Pancreas (tissue), 10 donors: ENCODE measurements around the gene RAB38. TPM values are rescaled to one million over a fixed set of nuclear protein-coding genes. Genes with fewer than 3 reads are reported as not detected.
A peak's percentile ranks its signal among the peaks of the same experiment; 100 is the strongest.

Experiments
- ATAC-seq, 4 donors: fragments of 200-7000 bp; cut with Tn5 transposase; one replicate each; pipeline versions ENCODE4 v1.8.0 to v1.9.1; 2020; ENCODE audit warnings: mild to moderate bottlenecking in 4 of 4, moderate library complexity in 4 of 4
- DNase-seq, 6 donors: peaks; one replicate each; pipeline ENCODE4 v3.0.0-alpha.2; 2020
- FAIRE-seq: peaks from 2 replicates; lab custom pipeline; 2012; peaks lifted over from hg19 to GRCh38; lab: Jason Lieb, UNC
- H3K27ac ChIP-seq, 4 donors: fragments of 200-600 bp; sonication (generic); 1 replicate in 3 of 4; 2 replicates in 1 of 4; pipeline versions ENCODE4 v1.5.0 to v1.8.0; 2020
- H3K27me3 ChIP-seq, 4 donors: fragments of 200-600 bp; one replicate each; pipeline ENCODE4 v1.8.0; 2021
- H3K36me3 ChIP-seq, 3 donors: fragments of 200-600 bp; sonication (generic) in 1 of 3; one replicate each; pipeline versions ENCODE4 v1.5.0 to v1.8.0; 2020 to 2021
- H3K4me1 ChIP-seq, 3 donors: fragments of 200-600 bp; one replicate each; pipeline ENCODE4 v1.8.0; 2021
- H3K4me3 ChIP-seq, 4 donors: fragments of 200-600 bp; sonication (generic) in 2 of 4; one replicate each; pipeline versions ENCODE4 v1.5.0 to v1.8.0; 2020 to 2021
- H3K9me3 ChIP-seq, 4 donors: fragments of 200-600 bp; one replicate each; pipeline ENCODE4 v1.8.0; 2021
- CTCF ChIP-seq, 4 donors: fragments of 200-600 bp; sonication (generic) in 3 of 4; IDR thresholded peaks; one replicate each; pipeline versions ENCODE4 v1.5.0 to v1.8.0; 2021; ENCODE audit warnings: antibody characterized with exemption in 4 of 4
- WGBS, 2 donors: extraction: QIAGEN DNeasy Blood & Tissue Kit; methylation state at CpG; one replicate each; pipeline ENCODE4 v1.1.7; 2013; 5-methylcytosine and 5-hydroxymethylcytosine counted together
- intact Hi-C, 3 donors: fragments of 100-400 bp; cut with DNase I; formaldehyde crosslinking; loops; one replicate each; pipeline versions ENCODE4 v1.11.1 to v1.14.2; 2022
- polyA plus RNA-seq, 2 donors: library from polyadenylated mRNA; stranded (reverse); fragments of 200-250 nt; gene quantifications; one replicate each; pipeline ENCODE4 v1.2.3, GENCODE V29; 2013
- total RNA-seq, 6 donors: library from RNA; stranded (reverse); fragmentation: NEBNext Ultra II Directional in 4 of 6; extraction: Animal tissue kit (Norgen Biotek cat#: 25700) in 4 of 6; gene quantifications; one replicate each; pipeline versions ENCODE4 v1.2.1 to v1.2.4, GENCODE V29; 2021 to 2023
- donor health status: healthy with polysubstance abuse.
- donor health status: DM: no; HTN: no; CAD: no; lungs with moderate emphysema.
- donor health status: DM: no; HTN: no; CAD: no.
- donor health status: control.
- donor health status: control.
- donor health status: Bipolar disorder and iron deficiency.
- donor health status: DM: yes; HTN: yes; CAD: no.
- donor health status: DM: no; HTN: no; CAD: no.
- donor health status: DM: no; HTN: no; CAD: no.
- donor health status: DM: yes; HTN: yes; CAD: no.

Gene RAB38
- total and polyA plus RNA-seq, 8 donors: 0.65 to 1.9 (median 1.2) TPM

- ATAC-seq (no peak), DNase-seq (no peak), FAIRE-seq (no peak)
- no peak for TF ChIP-seq CTCF (IDR thresholded peaks at IDR 0.05)
- 0 to 12% methylated on average over 1 of the region's 1 CpG for WGBS, 2 donors
- no peaks in the 10 kb centered on the region for H3K9me3 ChIP-seq
- H3K36me3 ChIP-seq: no peaks in the 10 kb centered on the region
- no peaks in the 10 kb centered on the region for H3K27me3 ChIP-seq
- no peak overlapping the region for H3K27ac ChIP-seq
- intact Hi-C loops: no loop called here
- H3K4me1 ChIP-seq: peaks cover 4 to 24% (median 19%) of the 10 kb centered on the region in 3 donors
- H3K4me3 ChIP-seq: no peak overlapping the region
Measured at GRCh38 chr11:88105526-88105925, 69.7 kb downstream of the RAB38 start.

GRCh38 chr11:88104408-88104807 lies 70.8 kb downstream of the RAB38 start:
- no peaks in the 10 kb centered on the region for H3K9me3 ChIP-seq

GRCh38 chr11:88103337-88104206 lies 71.7 kb downstream of the RAB38 start:
- DNase-seq: peak in 4 of 6 donors; percentile 25 to 50 (median 36)
- intact Hi-C loops: no loop called here
- Histone ChIP-seq H3K27ac (peak overlapping the region in 3 of 4 donors; percentile 10 to 64 (median 25)), H3K9me3 (no peaks in the 10 kb centered on the region), H3K27me3 (no peaks in the 10 kb centered on the region), H3K4me1 (peaks cover 4 to 25% (median 19%) of the 10 kb centered on the region in 3 donors), H3K4me3 (no peak overlapping the region), H3K36me3 (no peaks in the 10 kb centered on the region)
- peak; percentile 71 to 89 (median 84) for ATAC-seq
- peak in 3 of 4 donors; percentile 12 to 40 (median 33) for TF ChIP-seq CTCF (IDR thresholded peaks at IDR 0.05)
- FAIRE-seq: no peak
- 60 to 63% methylated on average over 9 of the region's 9 CpGs for WGBS, 2 donors

More at GRCh38 chr11:88104408-88104807, 70.8 kb downstream of the RAB38 start:
- no peaks in the 10 kb centered on the region for H3K36me3 ChIP-seq
- H3K4me1 ChIP-seq: peaks cover 4 to 24% (median 19%) of the 10 kb centered on the region in 3 donors
- H3K27me3 ChIP-seq: no peaks in the 10 kb centered on the region
- intact Hi-C loops: no loop called here
- DNase-seq (peak in 1 of 6 donors; percentile 26), FAIRE-seq (no peak), ATAC-seq (peak; percentile 86 to 95 (median 92))
- TF ChIP-seq CTCF (IDR thresholded peaks at IDR 0.05): no peak
- H3K27ac ChIP-seq: peak overlapping the region in 2 of 4 donors; percentile 25 to 64
- no peak overlapping the region for H3K4me3 ChIP-seq

GRCh38 chr11:88102598-88102934 lies 72.7 kb downstream of the RAB38 start:
- Histone ChIP-seq H3K9me3 (no peaks in the 10 kb centered on the region), H3K4me1 (peaks cover 4 to 29% (median 19%) of the 10 kb centered on the region in 3 donors), H3K27me3 (no peaks in the 10 kb centered on the region), H3K4me3 (no peak overlapping the region), H3K36me3 (no peaks in the 10 kb centered on the region), H3K27ac (no peak overlapping the region)
- no peak for TF ChIP-seq CTCF (IDR thresholded peaks at IDR 0.05)
- WGBS, 2 donors: 84% methylated on average over 3 of the region's 3 CpGs
- DNase-seq: no peak
- intact Hi-C loops: no loop called here
- peak in 1 of 4 donors; percentile 7 for ATAC-seq
- no peak for FAIRE-seq
